ENCODE measurements around the gene SERPIND1.

The SERPIND1 gene

GRCh38 chr22:20792966-20793728, 19.2 kb downstream of the SERPIND1 start:
- peaks cover 6% of the 10 kb centered on the region for H3K36me3 ChIP-seq (ENCODE audit: control insufficient read depth, insufficient read depth, low read length)

GRCh38 chr22:20793748-20794649, 20.1 kb downstream of the SERPIND1 start:
- Histone ChIP-seq H3K4me3 (ENCODE audit: insufficient read depth, low read depth, low read length) (no peak overlapping the region), H3K9me3 (ENCODE audit: control insufficient read depth, low read length) (no peaks in the 10 kb centered on the region), H3K36me3 (ENCODE audit: control insufficient read depth, insufficient read depth, low read length) (peaks cover 12% of the 10 kb centered on the region), H3K4me1 (ENCODE audit: control insufficient read depth, insufficient read depth, low read length) (no peaks in the 10 kb centered on the region), H3K27me3 (ENCODE audit: control insufficient read depth, insufficient read depth, low read length, poor library complexity, severe bottlenecking) (no peaks in the 10 kb centered on the region), H3K27ac (ENCODE audit: insufficient read depth, low read depth, low read length, poor library complexity, severe bottlenecking) (no peak overlapping the region)
- WGBS, 2 experiments, result 93 to 95% methylated on average over 13 of the region's 13 CpGs

More at GRCh38 chr22:20792966-20793728, 19.2 kb downstream of the SERPIND1 start:
- WGBS, 2 experiments, result 91 to 93% methylated on average over 2 of the region's 3 CpGs
- no peak overlapping the region for H3K4me3 ChIP-seq (ENCODE audit: insufficient read depth, low read depth, low read length)
- no peaks in the 10 kb centered on the region for H3K9me3 ChIP-seq (ENCODE audit: control insufficient read depth, low read length)
- H3K4me1 ChIP-seq (ENCODE audit: control insufficient read depth, insufficient read depth, low read length), result no peaks in the 10 kb centered on the region
- H3K27ac ChIP-seq (ENCODE audit: insufficient read depth, low read depth, low read length, poor library complexity, severe bottlenecking), result no peak overlapping the region
- no peaks in the 10 kb centered on the region for H3K27me3 ChIP-seq (ENCODE audit: control insufficient read depth, insufficient read depth, low read length, poor library complexity, severe bottlenecking)

DNA sequence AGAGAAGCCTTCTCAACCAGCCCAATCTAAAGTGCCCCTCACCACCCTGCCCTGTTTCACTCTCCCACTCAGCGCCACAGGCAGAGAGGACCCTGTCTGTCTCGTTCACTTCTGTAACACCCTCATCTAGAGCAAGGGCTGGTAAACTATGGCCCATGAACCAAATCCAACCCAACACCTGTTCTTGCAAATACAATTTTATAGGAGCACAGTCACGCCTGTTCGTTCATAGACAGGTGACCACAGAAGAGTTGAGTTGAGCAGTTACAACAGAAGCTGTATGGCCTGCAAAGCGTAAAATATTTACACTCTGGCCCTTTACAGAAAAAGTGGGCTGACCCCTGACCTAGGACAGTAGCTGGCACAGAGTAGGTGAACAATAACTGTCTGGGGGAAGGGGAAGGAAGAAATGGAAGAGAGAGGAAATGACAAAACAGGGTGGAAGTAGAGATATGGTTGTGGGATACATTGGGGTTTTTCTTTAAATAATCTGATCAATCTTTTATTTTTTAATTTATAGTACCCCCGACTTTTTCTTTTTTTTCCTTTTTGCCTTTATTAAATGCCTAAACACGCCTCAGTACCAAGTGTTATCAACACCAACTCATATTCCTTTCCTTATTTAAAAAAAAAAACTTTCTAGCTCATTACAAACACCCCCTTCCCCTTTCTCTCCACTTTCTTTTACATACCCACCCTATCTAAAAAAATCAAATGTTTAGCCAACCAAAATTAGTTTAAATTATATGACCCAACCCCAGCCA, 20.9 kb downstream of the SERPIND1 start:
- Histone ChIP-seq H3K9me3 (ENCODE audit: control insufficient read depth, low read length) (no peaks in the 10 kb centered on the region), H3K4me3 (ENCODE audit: insufficient read depth, low read depth, low read length) (no peak overlapping the region), H3K27ac (ENCODE audit: insufficient read depth, low read depth, low read length, poor library complexity, severe bottlenecking) (no peak overlapping the region), H3K36me3 (ENCODE audit: control insufficient read depth, insufficient read depth, low read length) (peaks cover 14% of the 10 kb centered on the region), H3K27me3 (ENCODE audit: control insufficient read depth, insufficient read depth, low read length, poor library complexity, severe bottlenecking) (no peaks in the 10 kb centered on the region), H3K4me1 (ENCODE audit: control insufficient read depth, insufficient read depth, low read length) (no peaks in the 10 kb centered on the region)
- WGBS, 2 experiments, result 93% methylated on average over 7 of the region's 7 CpGs

DNA sequence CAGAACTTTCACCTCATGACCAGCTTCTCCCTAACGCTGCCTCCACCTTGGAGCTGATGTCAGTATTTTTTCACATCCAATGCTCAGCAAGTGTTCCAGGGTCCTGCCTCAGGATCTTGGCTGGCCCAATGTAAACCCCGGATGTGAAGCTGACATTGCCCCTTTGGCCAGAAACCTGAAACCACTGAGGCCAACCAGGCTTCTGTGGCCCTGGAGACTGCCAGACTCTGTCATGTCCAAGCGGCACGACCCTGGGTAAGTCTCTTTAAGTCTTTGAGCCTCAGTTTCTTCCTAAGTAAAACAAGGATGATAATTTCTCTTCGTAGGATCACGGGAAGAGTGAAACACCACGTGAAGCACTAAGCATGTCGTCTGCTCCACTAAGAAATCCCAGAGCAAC, 22.8 kb downstream of the SERPIND1 start:
- 94 to 95% methylated on average over 8 of the region's 8 CpGs for WGBS, 2 experiments
- H3K9me3 ChIP-seq (ENCODE audit: control insufficient read depth, low read length), result no peaks in the 10 kb centered on the region
- peaks cover 14% of the 10 kb centered on the region for H3K36me3 ChIP-seq (ENCODE audit: control insufficient read depth, insufficient read depth, low read length)
- no peak overlapping the region for H3K27ac ChIP-seq (ENCODE audit: insufficient read depth, low read depth, low read length, poor library complexity, severe bottlenecking)
- H3K4me3 ChIP-seq (ENCODE audit: insufficient read depth, low read depth, low read length), result no peak overlapping the region
- no peaks in the 10 kb centered on the region for H3K4me1 ChIP-seq (ENCODE audit: control insufficient read depth, insufficient read depth, low read length)
- no peaks in the 10 kb centered on the region for H3K27me3 ChIP-seq (ENCODE audit: control insufficient read depth, insufficient read depth, low read length, poor library complexity, severe bottlenecking)

DNA sequence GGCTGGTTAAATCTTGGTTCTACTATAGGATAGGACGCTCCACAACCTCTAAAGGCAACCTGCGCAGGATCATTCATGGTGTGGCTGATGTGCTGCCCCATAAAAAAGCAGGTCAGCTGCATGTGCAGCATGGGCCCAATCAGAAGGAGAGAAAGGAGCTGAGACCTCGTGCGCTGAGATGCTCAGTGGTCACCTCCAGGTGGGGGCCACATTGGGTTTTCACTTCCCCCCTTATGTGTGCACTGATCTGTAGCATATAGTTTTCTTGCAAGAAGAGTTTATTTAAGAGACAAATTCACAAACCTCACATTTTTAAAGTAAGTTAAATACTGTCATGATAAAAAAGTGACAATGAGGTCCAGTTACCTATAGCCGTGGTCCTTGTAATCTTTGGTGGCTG, 24.3 kb downstream of the SERPIND1 start:
- H3K27me3 ChIP-seq (ENCODE audit: control insufficient read depth, insufficient read depth, low read length, poor library complexity, severe bottlenecking), result no peaks in the 10 kb centered on the region
- WGBS, 2 experiments, result 96 to 98% methylated on average over 5 of the region's 5 CpGs
- no peak overlapping the region for H3K27ac ChIP-seq (ENCODE audit: insufficient read depth, low read depth, low read length, poor library complexity, severe bottlenecking)
- H3K4me3 ChIP-seq (ENCODE audit: insufficient read depth, low read depth, low read length), result no peak overlapping the region
- H3K36me3 ChIP-seq (ENCODE audit: control insufficient read depth, insufficient read depth, low read length), result peaks cover 17% of the 10 kb centered on the region
- H3K4me1 ChIP-seq (ENCODE audit: control insufficient read depth, insufficient read depth, low read length), result no peaks in the 10 kb centered on the region
- H3K9me3 ChIP-seq (ENCODE audit: control insufficient read depth, low read length), result no peaks in the 10 kb centered on the region

- H3K4me3 ChIP-seq (ENCODE audit: insufficient read depth, low read depth, low read length), result no peak overlapping the region
- H3K27ac ChIP-seq (ENCODE audit: insufficient read depth, low read depth, low read length, poor library complexity, severe bottlenecking), result no peak overlapping the region
- peaks cover 19% of the 10 kb centered on the region for H3K36me3 ChIP-seq (ENCODE audit: control insufficient read depth, insufficient read depth, low read length)
- no peaks in the 10 kb centered on the region for H3K27me3 ChIP-seq (ENCODE audit: control insufficient read depth, insufficient read depth, low read length, poor library complexity, severe bottlenecking)
- 95% methylated on average over 10 of the region's 10 CpGs for WGBS, 2 experiments
- H3K4me1 ChIP-seq (ENCODE audit: control insufficient read depth, insufficient read depth, low read length), result no peaks in the 10 kb centered on the region
- no peaks in the 10 kb centered on the region for H3K9me3 ChIP-seq (ENCODE audit: control insufficient read depth, low read length)
Measured at GRCh38 chr22:20798974-20799373, 25.1 kb downstream of the SERPIND1 start.

GRCh38 chr22:20799449-20799848, 25.5 kb downstream of the SERPIND1 start:
- Histone ChIP-seq H3K36me3 (ENCODE audit: control insufficient read depth, insufficient read depth, low read length) (peaks cover 19% of the 10 kb centered on the region), H3K9me3 (ENCODE audit: control insufficient read depth, low read length) (no peaks in the 10 kb centered on the region), H3K4me1 (ENCODE audit: control insufficient read depth, insufficient read depth, low read length) (no peaks in the 10 kb centered on the region), H3K4me3 (ENCODE audit: insufficient read depth, low read depth, low read length) (no peak overlapping the region), H3K27ac (ENCODE audit: insufficient read depth, low read depth, low read length, poor library complexity, severe bottlenecking) (no peak overlapping the region), H3K27me3 (ENCODE audit: control insufficient read depth, insufficient read depth, low read length, poor library complexity, severe bottlenecking) (no peaks in the 10 kb centered on the region)
- 92 to 93% methylated on average over 8 of the region's 8 CpGs for WGBS, 2 experiments

GRCh38 chr22:20802452-20802851, 28.5 kb downstream of the SERPIND1 start:
- Histone ChIP-seq H3K27me3 (ENCODE audit: control insufficient read depth, insufficient read depth, low read length, poor library complexity, severe bottlenecking) (no peaks in the 10 kb centered on the region), H3K36me3 (ENCODE audit: control insufficient read depth, insufficient read depth, low read length) (peaks cover 22% of the 10 kb centered on the region), H3K27ac (ENCODE audit: insufficient read depth, low read depth, low read length, poor library complexity, severe bottlenecking) (no peak overlapping the region), H3K4me1 (ENCODE audit: control insufficient read depth, insufficient read depth, low read length) (no peaks in the 10 kb centered on the region), H3K4me3 (ENCODE audit: insufficient read depth, low read depth, low read length) (no peak overlapping the region), H3K9me3 (ENCODE audit: control insufficient read depth, low read length) (no peaks in the 10 kb centered on the region)
- WGBS, 2 experiments, result 94 to 95% methylated on average over 6 of the region's 6 CpGs

- Histone ChIP-seq H3K4me1 (ENCODE audit: control insufficient read depth, insufficient read depth, low read length) (no peaks in the 10 kb centered on the region), H3K27me3 (ENCODE audit: control insufficient read depth, insufficient read depth, low read length, poor library complexity, severe bottlenecking) (no peaks in the 10 kb centered on the region), H3K9me3 (ENCODE audit: control insufficient read depth, low read length) (no peaks in the 10 kb centered on the region), H3K36me3 (ENCODE audit: control insufficient read depth, insufficient read depth, low read length) (peaks cover 19% of the 10 kb centered on the region), H3K27ac (ENCODE audit: insufficient read depth, low read depth, low read length, poor library complexity, severe bottlenecking) (no peak overlapping the region), H3K4me3 (ENCODE audit: insufficient read depth, low read depth, low read length) (no peak overlapping the region)
- WGBS, 2 experiments, result 90 to 96% methylated on average over 11 of the region's 11 CpGs
Measured at GRCh38 chr22:20802922-20803553, 29.1 kb downstream of the SERPIND1 start.
